ENCODE measurements around the gene PAXX.
"Not testable (repeated sequence)": the region's sequence is repeated elsewhere in the genome, so short reads cannot be mapped to it uniquely, and the experiment has no call there.

PAXX gene

GRCh38 chr9:137019891-137020683 is 27.9 kb downstream of the PAXX start:
- no peak for DNase-seq

DNA sequence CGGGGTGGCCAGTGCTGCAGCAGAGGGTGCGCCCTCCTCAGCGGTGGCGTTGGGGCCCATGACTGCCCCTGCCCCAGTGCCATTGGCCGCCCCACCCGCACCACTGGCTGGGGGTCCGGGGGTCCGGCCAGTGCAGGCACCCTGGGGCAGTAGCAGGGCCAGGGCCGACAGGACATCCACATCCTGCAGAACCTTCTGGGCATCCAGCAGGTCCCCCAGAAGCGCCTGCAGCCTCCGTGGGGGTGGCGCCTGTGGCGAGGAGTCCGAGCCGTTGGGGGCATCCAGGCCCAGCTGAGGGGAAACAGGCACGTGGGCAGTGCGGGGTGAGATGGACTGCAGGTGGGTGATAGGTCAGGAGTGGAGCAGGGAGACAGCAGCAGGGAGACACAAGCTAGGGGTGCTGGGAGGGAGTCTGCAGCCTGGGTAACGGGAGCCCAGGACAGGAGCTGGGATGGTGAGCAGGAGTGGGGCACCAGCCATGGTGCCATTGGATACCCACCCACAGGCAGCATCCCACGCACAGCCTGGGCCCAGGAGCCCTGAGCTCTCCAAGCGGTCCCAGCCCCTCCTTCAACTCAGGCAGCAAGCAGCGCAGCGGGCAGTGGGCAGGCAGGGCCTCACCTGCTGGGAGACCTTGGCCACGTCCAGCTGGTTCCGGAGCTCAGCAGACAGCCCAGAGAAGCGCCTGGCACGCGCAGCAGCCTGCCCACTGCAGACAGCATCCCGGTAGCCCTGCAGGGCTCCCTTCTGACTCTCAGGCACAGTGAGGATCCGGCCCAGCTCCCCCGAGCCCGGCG is 28.7 kb downstream of the PAXX start:
- DNase-seq, result no peak

DNA sequence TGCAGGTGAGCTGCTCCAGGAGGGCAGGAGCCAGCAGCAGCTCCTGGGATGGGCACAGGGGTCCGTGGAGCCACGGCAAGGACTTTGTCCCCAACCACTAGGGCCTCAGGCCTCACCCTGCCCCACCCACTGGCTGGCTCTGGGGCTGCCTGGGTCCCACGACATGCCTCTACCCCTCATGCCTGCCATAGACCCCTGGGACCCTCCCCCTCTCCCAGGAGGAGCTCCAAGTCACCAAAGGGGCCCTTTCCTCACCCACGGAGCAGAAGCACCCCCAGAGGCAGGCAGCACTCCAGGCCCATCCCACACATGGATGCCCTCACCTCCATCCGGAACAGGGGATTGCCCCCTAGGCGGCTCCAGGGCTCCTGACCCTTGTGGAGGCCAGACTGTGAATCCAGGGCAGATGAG is 29.4 kb downstream of the PAXX start:
- no peak for DNase-seq

DNA sequence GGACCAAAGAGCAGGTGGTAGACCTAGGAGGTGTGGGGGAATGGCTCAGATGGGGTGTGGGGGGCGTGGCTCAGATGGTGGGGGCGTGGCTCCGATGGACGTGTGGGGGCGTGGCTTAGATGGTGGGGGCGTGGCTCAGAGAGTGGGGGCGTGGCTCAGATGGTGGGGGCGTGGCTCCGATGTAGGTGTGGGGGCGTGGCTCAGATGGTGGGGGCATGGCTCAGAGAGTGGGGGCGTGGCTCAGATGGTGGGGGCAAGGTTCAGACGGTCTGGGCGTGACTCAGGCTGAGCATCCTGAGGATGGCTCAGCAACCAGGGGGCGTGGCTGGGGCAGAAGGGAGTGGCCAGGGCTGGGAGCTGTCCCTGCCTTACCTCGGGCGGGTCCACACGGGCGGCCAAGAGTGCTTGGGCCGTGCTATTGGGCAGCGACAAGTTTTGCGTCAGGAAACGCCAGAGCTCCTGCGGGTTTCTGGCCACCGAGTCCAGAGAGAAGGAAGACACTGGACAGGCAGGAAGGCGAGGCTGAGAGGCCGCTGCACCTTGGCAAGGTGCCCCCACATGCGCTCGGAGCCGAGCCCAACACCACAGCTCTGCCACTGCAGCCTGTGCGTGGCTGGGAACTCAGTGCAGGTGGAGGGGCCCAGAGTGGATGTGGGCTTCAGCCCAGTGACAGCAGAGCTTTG is 29.9 kb downstream of the PAXX start:
- DNase-seq, result peak; percentile 95

- no peak for DNase-seq
Observed at GRCh38 chr9:137022662-137023008, 30.4 kb downstream of the PAXX start.

- DNase-seq, result no peak
Observed at GRCh38 chr9:137023157-137023556, 30.9 kb downstream of the PAXX start.

- no peak for DNase-seq
Observed at GRCh38 chr9:137023583-137023991, 31.4 kb downstream of the PAXX start.

GRCh38 chr9:137025517-137025966 is 33.3 kb downstream of the PAXX start:
- no peak for DNase-seq

GRCh38 chr9:137026384-137026783 is 34.2 kb downstream of the PAXX start:
- DNase-seq, result no peak

DNA sequence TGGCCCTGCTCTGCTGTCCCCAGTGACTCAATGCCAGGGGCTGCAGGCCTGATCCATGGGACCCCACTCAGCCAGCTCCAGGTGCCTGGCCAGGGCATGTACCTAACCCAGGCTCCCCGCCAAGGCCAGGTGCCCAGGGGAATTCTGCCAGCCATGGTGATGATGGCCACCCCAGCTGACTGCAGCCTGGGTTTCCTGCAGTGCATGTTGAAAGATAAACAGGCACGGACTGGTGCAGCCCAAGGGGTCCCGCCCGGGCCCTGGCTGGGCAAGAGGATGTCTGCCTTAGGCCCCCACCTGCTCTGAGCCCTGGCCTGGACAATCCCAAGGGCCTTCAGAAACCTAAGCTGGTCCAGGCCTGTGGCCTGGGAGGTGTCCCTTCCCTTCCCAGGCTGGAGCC is 34.6 kb downstream of the PAXX start:
- DNase-seq, result no peak

- DNase-seq, result no peak
Observed at GRCh38 chr9:137027369-137028262, 35.4 kb downstream of the PAXX start, which contains the start of gene ABCA2. Gene ABCA2, minus strand, starts transcription at chr9:137028237. Its CDS starts 97 bp downstream, at chr9:137028140.

- DNase-seq, result peak; percentile 25
Observed at GRCh38 chr9:137028263-137029057, 36.2 kb downstream of the PAXX start.

GRCh38 chr9:137029058-137029936 is 37.1 kb downstream of the PAXX start:
- DNase-seq, result no peak

GRCh38 chr9:137030006-137030405 is 37.8 kb downstream of the PAXX start:
- no peak for DNase-seq

DNA sequence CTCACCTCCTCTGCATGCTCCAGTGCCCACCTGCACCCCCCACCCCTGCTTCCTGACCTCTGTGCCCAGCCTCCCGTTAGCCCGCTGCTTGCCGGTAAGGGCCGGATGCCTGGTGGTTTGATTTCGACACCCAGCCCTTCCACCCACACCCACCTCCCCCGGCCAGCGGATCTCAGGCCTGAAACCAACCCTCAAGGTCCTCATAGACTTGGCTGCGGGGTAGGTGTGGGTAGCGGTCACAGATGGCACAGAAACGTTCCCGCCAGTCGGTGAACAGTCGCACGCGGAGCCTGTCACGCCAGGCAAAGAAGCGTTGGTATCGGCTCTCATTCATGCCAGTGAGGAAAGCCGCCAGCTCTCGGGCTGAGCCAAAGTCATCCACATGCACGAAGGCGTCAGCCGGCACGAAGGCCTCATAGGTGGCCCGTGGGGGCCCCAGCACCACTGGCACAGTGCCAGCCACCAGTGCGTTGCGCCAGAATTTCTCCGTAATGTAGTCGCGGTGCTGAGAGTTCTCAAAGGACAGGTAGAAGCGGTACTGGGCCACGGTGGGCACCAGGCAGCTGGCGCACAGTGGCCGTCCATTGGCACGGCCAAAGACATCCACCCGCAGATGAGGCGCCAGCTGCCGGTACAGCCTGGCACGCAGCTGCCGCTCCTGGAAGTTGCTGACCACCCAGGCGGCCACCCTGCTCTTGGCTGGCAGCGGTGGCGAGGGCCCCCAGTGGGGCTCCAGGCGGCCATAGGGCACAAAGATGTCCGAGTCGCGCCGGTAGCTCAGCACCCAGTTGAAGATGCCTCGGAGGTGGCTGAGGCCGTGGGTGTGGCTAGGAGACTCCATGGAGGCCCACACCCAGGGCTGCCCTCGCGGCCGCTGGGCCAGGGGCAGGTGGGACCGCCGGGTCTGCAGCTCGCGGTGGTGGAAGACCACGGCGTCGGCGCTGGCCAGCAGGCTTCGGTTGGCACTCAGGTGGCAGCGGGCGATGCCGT is 38.6 kb downstream of the PAXX start:
- no peak for DNase-seq

DNA sequence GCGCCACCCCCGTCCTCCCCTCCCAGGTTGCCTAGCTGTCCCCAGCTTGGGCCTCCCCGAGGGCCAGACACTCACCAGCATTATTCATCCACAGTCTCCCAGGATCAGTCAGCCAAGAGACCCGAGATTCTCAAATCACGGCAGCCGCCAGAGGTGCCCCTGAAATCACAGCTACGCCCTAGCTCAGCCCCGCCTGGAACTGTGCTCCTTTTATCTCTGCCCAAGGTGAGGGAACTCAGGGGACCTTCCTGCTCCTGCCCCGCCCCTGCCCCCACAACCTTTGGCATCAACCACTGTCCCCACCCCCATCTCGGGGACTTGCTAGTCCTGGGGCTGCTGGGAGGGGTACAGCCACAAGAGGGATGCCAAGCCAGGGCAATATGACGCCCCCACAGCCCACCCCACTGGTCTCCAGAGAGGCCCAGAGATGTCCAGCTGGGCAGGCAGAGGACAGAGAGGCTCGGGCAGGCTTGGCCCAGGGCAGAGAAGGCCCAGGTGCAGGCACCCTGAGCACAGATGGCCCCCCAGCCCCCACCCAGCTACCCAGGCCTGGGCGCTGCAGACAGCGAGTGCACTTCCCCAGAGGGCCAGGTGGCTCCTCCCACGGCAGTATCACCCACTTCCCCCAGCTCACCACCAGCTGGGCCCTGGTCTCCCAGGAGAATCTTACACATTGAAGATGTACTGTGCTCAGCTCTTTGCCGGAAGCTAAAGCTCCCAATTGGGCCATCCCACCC is 39.9 kb downstream of the PAXX start, which contains the start of gene FUT7:
Gene FUT7, minus strand, starts transcription at position 185 of the 737 bp plus-strand sequence. Its CDS starts 97 bp downstream, at position 88.
- no peak for DNase-seq

DNA sequence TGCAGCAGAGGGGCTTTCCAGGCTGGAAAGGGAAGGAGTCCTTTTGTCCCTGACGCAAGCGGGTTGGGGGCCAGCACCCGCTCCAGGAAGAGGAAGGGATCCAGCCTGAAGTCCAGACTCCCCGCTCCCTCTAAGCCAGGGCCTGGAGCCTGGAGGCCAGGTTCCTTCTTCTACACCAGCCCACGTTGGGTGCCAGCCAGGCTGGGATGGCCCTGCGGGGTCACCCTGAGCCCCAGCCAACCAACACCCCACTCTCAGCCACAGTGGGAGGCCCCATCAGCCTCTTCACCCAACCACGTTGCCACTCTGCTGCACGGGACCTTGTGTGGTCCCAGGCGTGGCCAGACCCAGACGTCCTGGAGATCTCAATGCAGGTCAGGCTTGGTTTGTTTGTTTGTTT is 40.6 kb downstream of the PAXX start:
- DNase-seq, result no peak

- DNase-seq, result not testable (repeated sequence)
Observed at GRCh38 chr9:137033481-137033880, 41.3 kb downstream of the PAXX start.
